ENCODE results near the gene PRRC1. TPM values are rescaled to one million over a fixed set of nuclear protein-coding genes. Genes with fewer than 3 reads are reported as not detected.
"Not testable (repeated sequence)": the region's sequence is repeated elsewhere in the genome, so short reads cannot be mapped to it uniquely, and the experiment has no call there.

Gene PRRC1
- total RNA-seq, 2 experiments from 2014 or later, result 39.4 to 44.0 TPM

DNA sequence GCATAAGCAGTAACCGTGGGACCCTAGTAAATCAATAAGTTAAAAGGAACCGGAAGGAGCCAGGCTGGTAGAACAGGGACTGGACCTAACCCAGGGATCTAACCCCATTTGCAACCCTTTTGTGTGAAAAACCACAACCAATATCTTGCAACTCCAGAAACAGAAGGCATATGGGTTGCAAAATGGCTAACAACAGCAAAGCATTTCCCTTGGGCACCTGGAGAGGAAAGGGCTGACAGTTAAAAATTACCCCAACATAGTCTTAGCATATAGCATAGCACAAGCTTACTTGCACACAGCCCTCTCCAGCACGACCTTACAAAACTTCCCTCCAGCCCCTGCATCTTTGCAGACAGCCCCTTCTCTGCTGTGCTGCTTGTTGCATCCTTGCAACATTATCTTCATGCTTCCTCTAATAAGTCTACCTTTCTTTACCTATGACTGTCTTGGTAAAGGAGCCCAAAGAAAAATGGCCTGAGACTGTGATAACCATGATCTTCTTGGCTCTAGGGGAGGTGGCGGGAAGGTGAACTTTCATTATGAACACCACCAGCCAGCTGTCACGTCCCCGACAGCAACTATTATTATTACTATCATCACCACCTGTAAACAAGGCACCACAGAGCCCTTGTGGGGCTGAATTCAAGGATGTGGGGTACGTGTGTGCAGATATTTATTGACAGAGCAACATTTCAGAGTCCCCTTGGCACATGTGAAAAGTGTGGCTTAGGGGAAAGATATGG lies 49.8 kb downstream of the PRRC1 start:
- CTCF ChIA-PET, result no interaction called here
- Mint-ChIP-seq H3K36me3 (no peaks in the 10 kb centered on the region), H3K27ac (no peak overlapping the region), H3K4me3 (no peak overlapping the region), H3K27me3 (peaks cover 30% of the 10 kb centered on the region), H3K4me1 (ENCODE audit: low read depth) (peaks cover 5% of the 10 kb centered on the region), H3K9me3 (no peaks in the 10 kb centered on the region)
- peak; percentile 12 for DNase-seq
- intact Hi-C loops (cut with micrococcal nuclease), result loop anchor here (10.0 kb wide), 1 partner anchor 338 kb away; no protein-coding TSS in a partner anchor
- POLR2A ChIA-PET, result no interaction called here

DNA sequence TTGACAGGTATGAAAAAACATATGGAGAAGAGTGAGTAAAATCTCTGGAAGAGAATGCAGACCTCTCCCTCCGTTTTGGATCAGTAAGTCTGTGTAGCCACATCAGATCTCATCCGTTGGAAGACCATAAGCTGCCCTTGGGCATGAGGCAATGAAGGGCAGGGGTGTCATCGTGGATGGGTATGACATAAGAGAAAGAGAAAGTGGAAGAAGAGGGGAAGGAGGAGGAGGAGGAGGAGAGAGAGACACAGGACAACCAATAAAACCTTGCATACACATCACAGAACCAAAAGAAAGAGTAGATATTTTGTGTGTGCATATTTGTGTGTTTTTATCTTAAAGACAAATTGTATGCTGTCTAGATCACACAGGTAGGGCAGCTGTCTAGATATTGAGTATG lies 50.7 kb downstream of the PRRC1 start:
- Mint-ChIP-seq H3K36me3 (no peaks in the 10 kb centered on the region), H3K9me3 (no peaks in the 10 kb centered on the region), H3K27me3 (peaks cover 32% of the 10 kb centered on the region), H3K4me3 (no peak overlapping the region), H3K27ac (no peak overlapping the region), H3K4me1 (ENCODE audit: low read depth) (peaks cover 5% of the 10 kb centered on the region)
- intact Hi-C loops (cut with micrococcal nuclease), result loop anchor here (10.0 kb wide), 1 partner anchor 337 kb away; no protein-coding TSS in a partner anchor
- CTCF ChIA-PET, result no interaction called here
- POLR2A ChIA-PET, result no interaction called here
- DNase-seq, result no peak

DNA sequence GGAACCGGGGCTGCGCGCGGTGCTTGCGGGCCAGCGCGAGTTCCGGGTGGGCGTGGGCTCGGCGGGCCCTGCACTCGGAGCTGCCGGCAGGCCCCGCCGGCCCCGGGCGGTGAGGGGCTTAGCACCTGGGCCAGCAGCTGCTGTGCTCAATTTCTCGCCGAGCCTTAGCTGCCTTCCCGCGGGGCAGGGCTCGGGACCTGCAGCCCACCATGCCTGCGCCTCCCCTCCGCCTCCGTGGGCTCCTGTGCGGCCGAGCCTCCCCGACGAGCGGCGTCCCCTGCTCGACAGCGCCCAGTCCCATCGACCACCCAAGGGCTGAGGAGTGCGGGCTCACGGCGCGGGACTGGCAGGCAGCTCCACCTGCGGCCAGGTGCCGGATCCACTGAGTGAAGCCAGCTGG lies 52.0 kb downstream of the PRRC1 start:
- POLR2A ChIA-PET; H3K36me3 Mint-ChIP-seq; H3K4me3 Mint-ChIP-seq; H3K9me3 Mint-ChIP-seq; H3K4me1 Mint-ChIP-seq (ENCODE audit: low read depth); H3K27ac Mint-ChIP-seq; DNase-seq: not testable (repeated sequence)
- peaks cover 32% of the 10 kb centered on the region for H3K27me3 Mint-ChIP-seq
- intact Hi-C loops (cut with micrococcal nuclease), result loop anchor here (10.0 kb wide), 1 partner anchor 335 kb away; no protein-coding TSS in a partner anchor
- CTCF ChIA-PET, result interaction anchor here (1.3 kb wide), 1 partner anchor 632 kb away, joined by 3 read pairs; no protein-coding TSS in a partner anchor

DNA sequence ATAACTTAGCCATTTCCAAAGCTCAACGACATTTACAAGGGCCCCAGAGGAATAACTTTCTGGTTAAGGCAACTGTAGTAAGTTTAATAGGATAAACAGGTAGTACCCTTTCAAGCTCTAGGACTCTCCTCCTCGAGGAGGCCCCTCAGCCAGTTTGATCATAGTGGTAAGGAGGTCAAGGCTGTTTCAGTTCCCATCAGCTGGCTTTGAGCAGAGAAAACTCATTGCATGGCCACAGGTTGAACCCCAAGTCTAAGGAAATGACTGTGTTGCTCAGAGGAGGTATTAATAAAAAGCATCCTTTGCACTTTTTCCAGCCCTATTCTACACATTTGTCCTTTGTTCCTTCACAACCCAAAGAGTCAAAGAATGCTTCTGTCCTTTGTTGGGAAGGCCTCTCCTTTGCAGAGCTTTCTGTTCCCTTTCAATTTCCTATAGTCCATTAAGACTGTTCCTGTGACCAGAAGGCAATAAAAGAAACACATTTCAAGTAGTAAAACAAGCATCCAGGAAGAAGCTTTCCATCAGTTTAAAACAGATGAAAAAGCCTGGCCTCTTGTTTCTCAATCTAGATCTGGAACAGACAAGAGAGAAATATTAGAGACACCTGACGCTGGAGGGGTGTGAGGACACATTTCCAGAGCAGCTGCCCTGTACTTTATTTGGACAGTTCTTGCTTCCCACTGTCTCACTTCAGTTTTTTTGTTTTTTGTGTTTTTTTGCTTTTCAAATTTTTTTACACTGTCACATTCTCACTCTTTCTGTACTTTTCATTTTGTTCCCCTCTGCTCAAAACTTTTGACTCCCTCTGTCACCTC lies 54.1 kb downstream of the PRRC1 start:
- H3K4me3 Mint-ChIP-seq, result no peak overlapping the region
- intact Hi-C loops (cut with micrococcal nuclease), result no loop called here
- no peak for DNase-seq
- peaks cover 3% of the 10 kb centered on the region for H3K4me1 Mint-ChIP-seq (ENCODE audit: low read depth)
- CTCF ChIA-PET, result no interaction called here
- no peak overlapping the region for H3K27ac Mint-ChIP-seq
- H3K27me3 Mint-ChIP-seq, result peaks cover 20% of the 10 kb centered on the region
- H3K9me3 Mint-ChIP-seq, result peaks cover 19% of the 10 kb centered on the region
- H3K36me3 Mint-ChIP-seq, result peaks cover 2% of the 10 kb centered on the region
- POLR2A ChIA-PET, result no interaction called here

DNA sequence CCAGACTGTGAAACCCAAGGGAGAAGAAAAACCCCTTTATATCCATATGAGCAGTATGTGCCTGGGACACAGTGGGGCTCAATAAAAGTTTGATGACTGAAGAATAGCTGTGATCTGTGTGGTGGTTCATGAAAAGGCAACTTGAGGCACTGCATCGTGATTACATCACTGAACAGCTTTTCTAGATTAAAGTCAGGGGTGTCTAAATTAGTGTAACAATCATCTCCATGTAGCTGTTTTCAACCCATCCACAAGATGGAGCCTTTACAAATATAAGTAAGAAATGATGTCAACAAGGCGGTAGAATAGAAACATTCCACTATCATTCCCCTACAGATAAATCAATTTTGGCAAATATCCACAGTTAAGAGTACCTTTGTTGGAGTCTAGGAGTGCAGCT lies 55.5 kb downstream of the PRRC1 start:
- H3K4me3 Mint-ChIP-seq, result no peak overlapping the region
- H3K27ac Mint-ChIP-seq, result no peak overlapping the region
- peaks cover 2% of the 10 kb centered on the region for H3K36me3 Mint-ChIP-seq
- intact Hi-C loops (cut with micrococcal nuclease), result no loop called here
- H3K9me3 Mint-ChIP-seq, result peaks cover 19% of the 10 kb centered on the region
- DNase-seq, result no peak
- ChIA-PET POLR2A (no interaction called here), CTCF (interaction anchor here (0.6 to 0.7 kb wide), 3 partner anchors 225 to 1214 kb away, joined by 3 to 6 read pairs (median 4); no protein-coding TSS in a partner anchor)
- peaks cover 19% of the 10 kb centered on the region for H3K27me3 Mint-ChIP-seq
- H3K4me1 Mint-ChIP-seq (ENCODE audit: low read depth), result no peaks in the 10 kb centered on the region

DNA sequence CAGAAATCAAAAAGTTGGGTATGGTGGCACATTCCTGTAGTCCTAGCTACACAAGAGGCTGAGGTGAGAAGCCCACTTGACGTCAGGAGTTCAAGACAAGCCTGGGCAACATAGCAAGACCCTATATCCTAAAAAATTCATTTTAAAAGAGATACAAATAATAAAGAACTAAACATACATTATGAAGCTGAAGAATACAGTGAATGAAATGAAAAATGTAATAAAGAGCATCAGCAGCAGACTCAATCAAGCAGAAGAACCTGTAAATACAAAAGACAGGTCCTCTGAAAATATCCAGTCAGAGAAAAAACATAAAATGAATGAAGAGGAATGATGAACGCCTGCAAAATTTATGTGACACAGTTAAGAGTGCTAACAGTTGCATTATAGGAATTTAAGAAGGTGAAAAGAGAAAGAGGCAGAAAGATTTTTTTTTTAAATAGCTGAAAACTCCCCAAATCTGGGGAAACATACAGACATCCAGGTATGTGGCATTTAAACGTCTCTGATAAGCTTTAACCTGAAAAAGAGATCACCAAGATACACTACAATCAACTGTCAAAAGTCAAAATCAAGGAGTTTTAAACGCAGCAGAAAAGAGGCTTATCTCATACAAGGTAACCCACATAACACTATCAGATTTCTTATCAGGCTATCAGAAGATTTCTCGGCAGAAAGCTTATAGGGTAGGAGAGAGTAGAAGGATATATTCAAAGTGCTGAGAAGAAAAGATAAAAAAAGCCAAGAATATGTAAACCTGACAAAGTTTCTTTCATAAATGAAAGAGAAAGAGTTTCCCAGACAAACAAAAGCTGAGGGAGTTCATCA lies 57.6 kb downstream of the PRRC1 start:
- H3K4me1 Mint-ChIP-seq (ENCODE audit: low read depth), result no peaks in the 10 kb centered on the region
- H3K36me3 Mint-ChIP-seq, result peaks cover 2% of the 10 kb centered on the region
- H3K9me3 Mint-ChIP-seq, result peaks cover 19% of the 10 kb centered on the region
- DNase-seq, result no peak
- H3K27ac Mint-ChIP-seq, result no peak overlapping the region
- no peak overlapping the region for H3K4me3 Mint-ChIP-seq
- peaks cover 20% of the 10 kb centered on the region for H3K27me3 Mint-ChIP-seq
- ChIA-PET CTCF (interaction anchor here (0.9 kb wide), 1 partner anchor 10 kb away, joined by 3 read pairs; no protein-coding TSS in a partner anchor), POLR2A (no interaction called here)
- intact Hi-C loops (cut with micrococcal nuclease), result no loop called here

DNA sequence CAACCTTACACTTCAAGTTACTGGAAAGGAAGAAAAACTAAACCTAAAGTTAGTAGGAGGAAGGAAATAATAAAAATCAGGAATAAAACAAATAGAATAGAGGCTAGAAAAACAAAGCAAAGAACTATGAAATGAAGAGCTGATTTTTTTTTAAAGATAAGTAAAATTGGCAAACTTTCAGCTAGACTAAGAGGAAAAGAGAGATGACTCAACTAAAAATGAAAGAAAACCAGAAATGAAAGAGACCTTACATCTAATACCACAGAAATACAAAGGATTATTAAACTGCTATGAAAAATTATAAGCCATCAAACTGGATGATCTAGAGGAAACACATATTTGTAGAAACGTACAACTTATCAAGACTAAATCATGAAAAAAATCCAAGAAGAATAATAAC lies 60.0 kb downstream of the PRRC1 start:
- no peak overlapping the region for H3K27ac Mint-ChIP-seq
- H3K9me3 Mint-ChIP-seq, result peaks cover 19% of the 10 kb centered on the region
- intact Hi-C loops (cut with micrococcal nuclease), result no loop called here
- ChIA-PET POLR2A (no interaction called here), CTCF (interaction anchor here (1.0 kb wide), 1 partner anchor 297 kb away, joined by 3 read pairs; no protein-coding TSS in a partner anchor)
- no peaks in the 10 kb centered on the region for H3K4me1 Mint-ChIP-seq (ENCODE audit: low read depth)
- no peak overlapping the region for H3K4me3 Mint-ChIP-seq
- DNase-seq, result no peak
- peaks cover 17% of the 10 kb centered on the region for H3K27me3 Mint-ChIP-seq
- peaks cover 2% of the 10 kb centered on the region for H3K36me3 Mint-ChIP-seq

DNA sequence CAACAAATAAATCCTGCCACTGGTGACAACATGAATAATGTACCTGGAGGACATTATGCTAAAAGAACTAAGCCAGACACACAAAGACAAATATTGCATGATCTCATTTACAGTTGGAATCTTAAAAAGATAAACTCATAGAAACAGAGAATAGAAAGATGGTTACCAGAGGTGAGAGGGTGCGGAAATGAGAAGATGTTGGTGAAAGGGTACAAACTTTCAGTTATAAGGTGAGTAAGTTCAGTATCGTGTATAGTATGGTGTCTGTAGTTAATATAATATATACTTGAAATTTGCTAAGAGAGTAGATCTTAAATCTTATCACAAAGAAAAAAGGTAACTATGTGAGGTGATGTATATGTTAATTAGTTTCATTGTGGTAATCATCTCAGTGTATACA lies 63.3 kb downstream of the PRRC1 start:
- H3K9me3 Mint-ChIP-seq, result peaks cover under 1% of the 10 kb centered on the region
- H3K36me3 Mint-ChIP-seq, result no peaks in the 10 kb centered on the region
- peaks cover 15% of the 10 kb centered on the region for H3K27me3 Mint-ChIP-seq
- DNase-seq, result no peak
- no peaks in the 10 kb centered on the region for H3K4me1 Mint-ChIP-seq (ENCODE audit: low read depth)
- H3K4me3 Mint-ChIP-seq, result no peak overlapping the region
- ChIA-PET POLR2A (no interaction called here), CTCF (no interaction called here)
- intact Hi-C loops (cut with micrococcal nuclease), result no loop called here
- H3K27ac Mint-ChIP-seq, result no peak overlapping the region

DNA sequence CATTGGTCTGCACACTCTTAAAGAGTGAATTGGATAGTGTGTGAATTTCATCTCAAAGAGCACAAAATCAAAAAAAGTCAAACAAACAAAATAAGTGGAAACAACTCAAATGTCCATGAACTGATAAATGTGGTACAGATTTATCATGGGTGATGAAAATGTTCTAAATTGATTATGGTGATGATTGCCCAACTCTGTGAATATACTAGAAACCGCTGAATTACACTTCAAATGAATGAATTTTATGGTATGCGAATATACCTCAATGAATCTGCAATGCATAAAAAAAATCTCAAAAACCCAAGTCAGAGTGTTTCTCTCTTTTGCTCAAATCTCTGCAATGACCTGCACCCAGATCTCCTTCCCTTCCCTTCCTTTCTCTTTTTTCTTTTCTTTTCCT lies 64.0 kb downstream of the PRRC1 start:
- Mint-ChIP-seq H3K27me3 (peaks cover 14% of the 10 kb centered on the region), H3K9me3 (no peaks in the 10 kb centered on the region), H3K36me3 (no peaks in the 10 kb centered on the region), H3K4me3 (no peak overlapping the region), H3K4me1 (ENCODE audit: low read depth) (no peaks in the 10 kb centered on the region), H3K27ac (no peak overlapping the region)
- intact Hi-C loops (cut with micrococcal nuclease), result no loop called here
- CTCF ChIA-PET, result no interaction called here
- POLR2A ChIA-PET, result no interaction called here
- DNase-seq, result no peak

DNA sequence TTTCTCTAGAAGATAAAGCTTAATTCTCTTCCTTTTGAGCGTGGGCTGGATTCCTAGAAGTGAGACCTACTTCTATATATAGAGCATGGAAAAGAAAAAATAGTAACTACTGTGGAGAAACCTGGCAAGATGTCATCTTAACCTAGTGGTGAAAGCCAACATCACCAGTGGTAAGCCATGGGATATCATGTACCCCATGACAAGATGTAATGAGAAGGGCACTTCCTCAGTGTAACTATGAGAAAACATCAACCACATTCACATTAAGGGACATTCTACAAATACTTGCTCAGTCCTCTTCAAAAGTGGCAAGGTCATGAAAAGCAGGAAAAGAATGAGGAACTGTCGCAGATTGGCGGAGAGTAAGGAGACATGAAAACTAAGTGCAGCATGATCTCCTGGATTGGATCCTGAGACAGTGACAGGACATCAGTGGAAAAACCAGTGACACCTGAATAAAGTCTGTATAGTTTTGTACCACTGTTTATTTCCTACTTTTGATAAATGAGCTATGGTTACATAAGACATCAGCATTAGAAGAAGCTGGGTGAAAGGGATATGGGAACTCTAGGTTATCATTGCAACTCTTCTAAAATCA lies 65.4 kb downstream of the PRRC1 start:
- DNase-seq, result no peak
- Mint-ChIP-seq H3K27ac (no peak overlapping the region), H3K9me3 (no peaks in the 10 kb centered on the region), H3K27me3 (peaks cover 13% of the 10 kb centered on the region), H3K36me3 (no peaks in the 10 kb centered on the region), H3K4me3 (no peak overlapping the region), H3K4me1 (ENCODE audit: low read depth) (no peaks in the 10 kb centered on the region)
- intact Hi-C loops (cut with micrococcal nuclease), result no loop called here
- CTCF ChIA-PET, result no interaction called here
- POLR2A ChIA-PET, result no interaction called here

DNA sequence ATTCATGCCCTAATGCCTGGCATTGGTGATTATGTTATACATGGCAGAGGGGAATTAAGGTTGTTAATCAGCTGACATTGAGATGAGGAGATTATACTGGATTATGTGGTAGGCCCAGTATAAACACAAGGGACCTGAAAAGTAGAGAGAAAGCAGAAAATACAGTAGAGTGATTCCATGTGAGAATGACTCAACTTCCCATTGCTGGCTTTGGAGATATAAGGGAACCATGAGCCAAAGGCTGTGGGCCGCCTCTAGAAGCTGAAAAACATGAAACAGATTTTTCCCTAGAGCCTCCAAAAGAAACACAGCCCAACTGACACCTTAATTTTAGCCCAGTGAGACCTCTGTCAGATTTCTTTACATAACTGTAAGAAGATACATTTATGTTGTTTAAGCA lies 66.4 kb downstream of the PRRC1 start:
- H3K36me3 Mint-ChIP-seq, result no peaks in the 10 kb centered on the region
- no peak overlapping the region for H3K4me3 Mint-ChIP-seq
- no peak overlapping the region for H3K27ac Mint-ChIP-seq
- intact Hi-C loops (cut with micrococcal nuclease), result no loop called here
- H3K9me3 Mint-ChIP-seq, result no peaks in the 10 kb centered on the region
- DNase-seq, result no peak
- POLR2A ChIA-PET, result no interaction called here
- CTCF ChIA-PET, result no interaction called here
- H3K4me1 Mint-ChIP-seq (ENCODE audit: low read depth), result no peaks in the 10 kb centered on the region
- H3K27me3 Mint-ChIP-seq, result peaks cover 10% of the 10 kb centered on the region

DNA sequence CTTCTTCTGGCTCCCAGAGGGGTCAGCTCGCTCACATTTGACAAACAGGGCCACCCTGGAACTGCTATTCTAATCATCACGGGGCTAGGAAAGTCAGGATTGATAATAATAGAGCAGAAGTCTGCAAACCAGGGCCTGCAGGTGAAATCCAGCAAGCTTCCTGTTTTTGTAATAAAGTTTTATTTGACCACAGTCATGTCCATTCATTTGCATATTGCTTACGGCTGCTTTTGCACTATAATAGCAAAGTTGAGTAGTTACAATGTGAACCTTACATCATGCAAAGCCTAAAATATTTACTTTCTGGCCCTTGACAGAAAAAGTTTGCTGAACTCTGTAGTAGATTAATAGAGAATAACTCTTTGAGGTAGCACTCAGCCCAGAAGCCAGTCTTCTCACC lies 68.2 kb downstream of the PRRC1 start:
- CTCF ChIA-PET, result interaction anchor here (0.6 to 1.1 kb wide), 2 partner anchors 11 to 96 kb away, joined by 3 read pairs; no protein-coding TSS in a partner anchor
- H3K4me1 Mint-ChIP-seq (ENCODE audit: low read depth), result peaks cover 4% of the 10 kb centered on the region
- peaks cover 12% of the 10 kb centered on the region for H3K27me3 Mint-ChIP-seq

More for the DNA sequence above, 68.2 kb downstream of the PRRC1 start:
- H3K4me3 Mint-ChIP-seq, result no peak overlapping the region
- no peak overlapping the region for H3K27ac Mint-ChIP-seq
- H3K36me3 Mint-ChIP-seq, result no peaks in the 10 kb centered on the region
- intact Hi-C loops (cut with micrococcal nuclease), result no loop called here
- no peaks in the 10 kb centered on the region for H3K9me3 Mint-ChIP-seq
- no peak for DNase-seq
- POLR2A ChIA-PET, result no interaction called here
